ENCODE measurements around the gene APBA1.

DNA sequence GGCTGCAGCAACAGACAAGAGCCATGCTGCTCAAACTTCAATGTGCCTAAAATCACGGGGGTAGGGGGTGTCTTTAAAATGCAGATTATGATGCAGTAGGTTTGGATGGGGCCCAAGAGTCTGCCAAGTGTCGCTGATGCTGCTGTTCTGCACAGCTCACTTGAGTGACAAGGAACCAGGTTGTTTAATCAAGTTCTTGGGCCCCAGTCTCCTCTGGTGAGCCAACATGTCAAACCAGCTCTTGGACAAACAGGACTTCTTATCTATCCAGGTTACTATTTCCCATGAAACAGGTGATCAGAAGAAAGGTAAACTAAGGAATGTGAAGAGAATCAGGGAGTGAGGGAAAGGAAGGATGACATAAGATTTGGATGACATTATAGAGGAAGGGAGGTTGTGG is 78.0 kb downstream of the APBA1 start:
- TF ChIP-seq POLR2AphosphoS5 (IDR thresholded peaks at IDR 0.05): no peak
- TF ChIP-seq, protein P1, sequence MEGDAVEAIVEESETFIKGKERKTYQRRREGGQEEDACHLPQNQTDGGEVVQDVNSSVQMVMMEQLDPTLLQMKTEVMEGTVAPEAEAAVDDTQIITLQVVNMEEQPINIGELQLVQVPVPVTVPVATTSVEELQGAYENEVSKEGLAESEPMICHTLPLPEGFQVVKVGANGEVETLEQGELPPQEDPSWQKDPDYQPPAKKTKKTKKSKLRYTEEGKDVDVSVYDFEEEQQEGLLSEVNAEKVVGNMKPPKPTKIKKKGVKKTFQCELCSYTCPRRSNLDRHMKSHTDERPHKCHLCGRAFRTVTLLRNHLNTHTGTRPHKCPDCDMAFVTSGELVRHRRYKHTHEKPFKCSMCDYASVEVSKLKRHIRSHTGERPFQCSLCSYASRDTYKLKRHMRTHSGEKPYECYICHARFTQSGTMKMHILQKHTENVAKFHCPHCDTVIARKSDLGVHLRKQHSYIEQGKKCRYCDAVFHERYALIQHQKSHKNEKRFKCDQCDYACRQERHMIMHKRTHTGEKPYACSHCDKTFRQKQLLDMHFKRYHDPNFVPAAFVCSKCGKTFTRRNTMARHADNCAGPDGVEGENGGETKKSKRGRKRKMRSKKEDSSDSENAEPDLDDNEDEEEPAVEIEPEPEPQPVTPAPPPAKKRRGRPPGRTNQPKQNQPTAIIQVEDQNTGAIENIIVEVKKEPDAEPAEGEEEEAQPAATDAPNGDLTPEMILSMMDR (IDR thresholded peaks at IDR 0.05 in 8 of 11, conservative IDR thresholded peaks at IDR 0.05 in 3 of 11): no peak

Measured in spleen (tissue), 7 donors.